GM19438 (cell line): Measurements from ENCODE around the gene AEN.
A peak's percentile ranks its signal among the peaks of the same experiment; 100 is the strongest.

ENCODE experiments used
- ATAC-seq: cut with Tn5 transposase; IDR thresholded peaks from one replicate; pipeline ENCODE4 v1.9.1; 2021; ENCODE audit warnings: low read depth; ENCODE audit not compliant: unreplicated experiment

AEN gene

DNA sequence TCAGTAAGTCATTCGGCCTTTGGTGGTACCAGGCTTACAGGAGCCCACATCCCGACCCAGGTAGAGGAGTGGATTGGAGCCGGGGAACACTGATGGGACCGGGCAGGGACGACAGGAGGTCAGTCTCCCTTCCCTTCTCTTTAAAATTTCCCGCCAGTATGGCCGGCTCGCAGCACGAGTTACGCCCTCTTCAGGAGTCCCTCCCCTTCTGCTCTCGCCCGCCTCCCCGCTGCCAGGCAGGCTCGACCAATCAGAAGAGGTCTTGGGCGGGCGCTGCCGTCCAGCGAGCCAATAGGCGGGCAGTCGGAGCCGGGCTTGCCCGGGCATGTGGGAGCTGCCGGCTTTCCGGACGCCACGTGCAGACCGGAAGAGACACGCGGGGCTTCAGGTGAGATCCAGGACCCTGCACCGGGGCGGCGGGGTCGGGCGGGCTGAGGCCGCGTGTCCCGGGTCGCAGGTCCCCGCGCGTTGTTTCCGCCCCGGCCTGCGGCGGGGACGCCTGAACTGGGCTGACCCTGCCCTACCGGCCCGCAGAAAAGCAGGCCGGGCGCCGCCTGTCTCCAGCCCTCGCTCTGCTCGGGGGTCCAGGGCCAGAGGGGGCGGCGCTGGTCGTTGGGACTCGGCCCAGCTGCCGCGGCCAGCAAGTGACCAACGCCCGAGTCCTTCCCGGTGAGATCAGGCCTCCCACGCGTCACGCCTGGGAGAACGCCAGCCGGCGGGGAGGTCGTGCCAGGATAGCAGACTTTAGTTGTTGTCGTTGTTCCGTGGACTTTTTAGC is at the start of gene AEN:
Gene AEN, plus strand, starts transcription at position 346 of the 778 bp plus-strand sequence. CDS start 4,870 bp downstream, outside the sequence.
- ATAC-seq, result peak; percentile 91

GRCh38 chr15:88571852-88572259 is 49.3 kb upstream of the AEN start:
- ATAC-seq, result no peak

- ATAC-seq, result no peak
These were observed 47.1 kb upstream of the AEN start for GRCh38 chr15:88574077-88574476.

DNA sequence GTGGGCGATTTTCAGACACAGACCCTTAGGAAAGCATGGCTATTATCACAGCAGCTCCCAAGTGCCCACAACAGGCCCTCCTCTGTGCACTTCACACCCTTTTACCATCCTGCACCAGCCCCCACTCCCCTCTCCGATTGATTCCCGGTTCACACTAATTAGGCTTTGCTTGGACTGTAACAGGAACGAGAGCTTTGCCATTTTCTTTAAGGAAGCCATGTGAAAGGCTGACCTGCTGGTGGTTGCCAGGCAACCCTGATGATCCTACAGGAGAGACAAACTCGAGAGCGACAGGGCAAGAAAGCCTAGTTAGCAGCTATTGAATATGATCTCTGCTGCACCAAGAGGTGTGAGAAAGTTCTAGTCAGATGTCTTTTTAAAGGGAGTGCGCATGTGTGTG is 46.5 kb upstream of the AEN start:
- ATAC-seq, result no peak

DNA sequence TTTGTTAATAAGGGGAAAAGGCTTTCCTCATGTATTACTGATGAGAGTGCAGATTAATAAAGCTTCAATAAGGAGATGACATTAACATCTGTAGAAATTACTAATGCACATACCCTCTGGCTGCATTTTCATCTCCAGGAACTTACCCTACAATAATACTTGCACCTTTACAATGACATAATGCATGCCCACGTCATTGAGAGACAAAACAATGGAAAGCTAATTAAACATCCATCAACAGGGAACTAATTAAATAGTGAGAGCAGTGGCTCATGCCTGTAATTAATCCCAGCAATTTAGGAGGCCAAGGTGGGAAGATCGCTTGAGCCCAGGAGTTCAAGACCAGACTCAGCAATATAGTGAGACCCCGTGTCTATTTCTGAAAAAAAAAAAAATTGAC is 41.8 kb upstream of the AEN start:
- no peak for ATAC-seq

GRCh38 chr15:88580532-88580931 is 40.6 kb upstream of the AEN start:
- no peak for ATAC-seq

DNA sequence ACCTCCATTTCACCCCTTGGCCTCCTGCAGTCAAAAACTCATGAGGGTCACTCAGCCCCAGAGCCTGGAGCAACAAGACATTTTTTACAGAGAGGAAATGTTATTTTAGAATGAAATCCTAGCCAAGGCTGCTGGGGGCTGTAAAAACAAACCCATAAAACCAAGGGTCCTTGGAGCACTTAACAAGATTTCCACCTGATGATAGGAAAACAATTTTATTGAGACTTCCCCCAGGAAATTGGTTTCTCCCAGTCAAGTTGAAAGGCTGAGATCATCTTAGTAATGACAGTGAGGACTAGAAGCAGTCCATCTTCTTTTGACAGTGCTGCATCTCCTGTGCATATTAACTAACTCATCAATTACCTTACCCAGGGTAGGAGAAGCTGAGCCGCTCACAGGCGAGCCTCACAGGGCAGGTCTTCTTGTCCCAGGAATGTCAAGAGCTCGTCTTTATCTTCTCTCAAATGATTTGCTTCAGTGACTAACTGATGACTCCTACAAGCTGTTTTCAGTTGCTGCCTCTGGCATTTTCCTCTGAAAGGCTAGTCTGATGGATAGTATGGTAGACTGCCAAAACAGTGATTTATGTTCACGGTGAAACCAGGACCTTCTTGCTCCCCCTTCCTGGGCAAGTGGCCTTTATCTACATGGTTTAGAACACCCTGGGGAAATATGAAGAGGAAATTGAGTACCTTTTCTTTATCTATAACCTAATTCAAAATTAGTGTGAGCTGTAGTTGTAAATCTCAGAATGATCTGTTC is 34.6 kb upstream of the AEN start:
- no peak for ATAC-seq

- ATAC-seq, result no peak
These were observed 30.4 kb upstream of the AEN start for GRCh38 chr15:88590759-88591158.

DNA sequence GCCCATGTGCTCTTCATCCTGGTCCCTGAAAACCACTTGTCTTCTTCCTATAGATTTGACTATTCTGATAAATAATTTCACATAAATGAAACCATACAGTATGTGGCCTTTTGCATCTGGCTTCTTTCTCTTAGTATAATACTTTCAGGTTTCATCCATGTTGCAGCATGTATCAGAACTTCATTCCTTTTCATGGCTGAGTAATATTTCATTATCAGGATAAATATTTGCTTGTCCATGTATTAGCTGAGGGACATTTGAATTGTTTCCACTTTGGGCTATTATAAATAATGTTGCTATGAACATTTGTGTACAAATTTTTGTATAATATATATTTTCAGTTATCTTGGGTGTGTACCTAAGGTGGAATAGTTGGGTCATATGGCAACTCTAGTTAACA is 29.8 kb upstream of the AEN start:
- no peak for ATAC-seq

DNA sequence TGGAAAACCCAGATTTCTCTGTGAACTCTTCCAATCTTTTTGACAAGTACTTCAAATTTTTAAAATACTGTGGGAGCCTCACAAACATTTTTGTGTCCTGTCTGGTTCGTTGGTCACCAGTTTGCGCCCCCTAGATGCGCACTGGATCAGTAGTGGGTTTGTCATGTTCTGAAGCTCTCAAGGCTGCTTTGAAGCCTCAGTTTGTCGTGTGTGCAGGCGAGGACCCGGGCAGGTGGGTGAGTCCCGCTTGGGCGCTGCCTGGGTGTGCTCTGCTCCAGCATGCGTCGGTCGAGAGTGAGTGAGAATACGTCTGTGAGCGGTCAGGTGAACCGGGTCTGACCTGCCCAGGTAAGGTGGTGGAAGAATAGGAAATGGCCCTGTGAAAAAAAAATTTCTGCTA is 17.3 kb upstream of the AEN start:
- no peak for ATAC-seq

DNA sequence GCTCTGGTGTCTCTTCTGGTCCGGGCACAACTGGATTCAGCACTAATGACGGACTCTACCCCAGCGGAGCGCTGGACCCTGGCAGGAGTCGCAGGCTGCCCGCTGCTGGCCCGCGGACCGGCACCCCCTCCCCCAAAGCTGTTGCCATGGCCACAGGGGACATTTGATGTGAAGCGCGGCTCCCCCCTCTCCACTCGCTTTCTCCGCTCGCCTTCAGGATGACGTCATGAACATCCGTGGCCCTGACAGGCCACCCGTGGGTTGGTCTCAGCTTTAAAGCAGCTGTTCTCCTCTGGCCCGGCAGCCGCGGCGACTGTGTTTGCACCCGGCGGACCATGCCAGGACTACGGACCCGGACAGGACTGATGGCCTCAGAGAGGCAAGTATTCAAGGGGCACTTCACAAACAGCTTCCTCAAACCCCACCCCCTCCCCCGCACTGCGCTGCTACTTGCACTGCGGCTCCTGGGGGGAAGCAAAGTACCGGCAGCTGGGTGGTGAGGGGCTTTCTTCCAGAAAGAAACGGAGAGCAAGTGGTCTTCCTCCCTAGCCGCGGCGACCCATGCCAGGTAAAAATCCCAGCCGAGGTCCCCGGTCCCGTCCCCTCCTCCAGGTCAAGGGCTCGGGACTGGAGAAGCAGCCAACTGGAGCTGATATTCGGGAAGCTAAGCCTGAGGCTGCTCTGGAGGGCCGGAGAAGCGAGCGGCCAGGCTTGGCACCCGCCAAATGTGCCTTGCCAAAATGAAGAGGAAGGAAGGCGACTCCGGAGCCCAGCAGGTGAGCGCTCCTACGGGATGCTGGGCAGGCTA is 16.6 kb upstream of the AEN start:
- ATAC-seq, result no peak

DNA sequence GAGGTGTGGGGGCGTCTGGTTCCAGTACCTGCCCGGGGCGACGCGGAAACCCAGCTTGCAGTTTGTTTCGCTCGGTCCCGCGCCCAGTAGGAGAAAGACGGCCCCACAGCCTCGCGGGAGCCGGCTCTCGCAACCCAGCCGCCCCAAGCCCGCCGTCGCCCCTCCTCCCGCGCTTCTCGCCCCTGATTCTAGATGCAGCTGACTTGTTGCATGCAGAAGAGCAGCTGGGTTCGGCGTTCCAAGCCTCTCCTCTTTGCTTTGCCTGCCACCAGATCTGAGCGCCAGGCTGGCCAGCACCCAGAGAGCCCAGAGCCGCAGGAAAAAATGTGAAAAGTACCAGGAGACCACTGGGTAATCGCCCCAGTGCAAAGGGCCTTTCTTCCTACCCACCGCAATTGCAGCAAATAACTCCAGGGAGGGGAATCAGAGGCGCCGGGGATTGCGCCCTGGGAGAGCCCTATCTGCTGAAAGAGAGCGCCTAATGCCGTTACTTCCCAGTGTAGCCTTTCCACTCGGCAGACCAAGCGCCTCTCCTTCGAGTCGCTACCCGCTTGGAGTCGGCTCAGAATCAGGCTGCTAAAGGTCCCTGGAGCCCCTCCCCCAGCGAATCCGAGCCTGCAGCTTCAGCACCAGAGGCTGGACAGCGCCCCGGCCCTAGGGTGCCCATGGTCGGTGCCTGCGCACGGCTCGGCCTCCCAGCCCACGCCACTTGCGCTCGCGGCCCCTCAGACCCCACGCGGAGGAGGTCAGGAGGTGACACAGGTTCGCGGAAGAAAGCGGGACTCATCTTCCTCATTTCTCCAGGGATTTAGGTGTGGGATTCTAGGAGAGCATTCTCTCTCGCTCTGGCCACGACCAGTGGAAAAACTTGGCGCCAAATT is 15.7 kb upstream of the AEN start:
- ATAC-seq, result no peak

GRCh38 chr15:88606070-88606794 is 14.9 kb upstream of the AEN start:
- no peak for ATAC-seq

DNA sequence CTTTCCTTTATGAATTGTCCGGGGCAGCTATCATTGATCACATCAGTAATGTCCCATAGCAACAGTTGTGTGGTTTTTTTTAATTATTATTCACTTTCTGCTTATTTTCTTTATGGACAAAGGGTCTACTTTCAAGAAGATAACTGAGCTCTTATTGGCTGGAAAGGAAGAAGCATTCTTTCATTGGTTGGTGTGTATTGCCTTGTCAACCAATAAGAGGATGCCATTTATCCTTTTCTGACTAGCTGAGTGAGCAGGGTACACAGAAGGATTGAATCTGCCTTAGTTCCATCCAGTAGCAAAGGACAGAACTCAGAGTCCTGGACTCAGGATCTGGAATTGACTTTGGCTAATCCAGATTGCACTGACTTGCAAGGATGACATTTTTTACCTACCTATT is 13.2 kb upstream of the AEN start:
- ATAC-seq, result no peak

DNA sequence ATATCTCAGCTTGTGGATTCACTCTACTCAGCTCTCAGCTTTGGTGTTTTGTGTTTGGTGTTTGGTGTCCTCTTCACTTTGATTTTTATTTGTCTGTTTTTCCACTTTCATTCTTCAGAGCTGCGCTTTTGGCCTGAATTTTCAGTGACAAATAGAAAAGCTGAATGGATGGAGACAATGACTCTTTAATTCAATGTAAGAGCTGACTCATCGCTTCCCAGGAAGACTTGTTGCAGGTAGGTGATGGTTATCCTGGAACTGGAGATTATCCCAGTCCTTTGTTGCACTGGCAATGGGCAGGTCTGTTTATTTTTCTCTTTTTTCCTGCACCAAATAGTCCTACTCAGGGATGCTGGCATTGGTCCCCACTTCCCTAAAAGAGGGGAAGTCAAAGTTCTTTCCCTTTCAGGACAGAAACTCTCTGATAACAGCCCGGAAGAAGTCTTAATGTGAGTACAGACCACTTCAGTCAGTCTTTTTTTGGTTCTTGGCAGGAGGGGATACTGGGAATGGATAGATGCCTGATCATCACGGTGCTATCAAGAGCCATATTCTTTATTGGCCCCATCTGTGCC is 12.4 kb upstream of the AEN start:
- no peak for ATAC-seq

DNA sequence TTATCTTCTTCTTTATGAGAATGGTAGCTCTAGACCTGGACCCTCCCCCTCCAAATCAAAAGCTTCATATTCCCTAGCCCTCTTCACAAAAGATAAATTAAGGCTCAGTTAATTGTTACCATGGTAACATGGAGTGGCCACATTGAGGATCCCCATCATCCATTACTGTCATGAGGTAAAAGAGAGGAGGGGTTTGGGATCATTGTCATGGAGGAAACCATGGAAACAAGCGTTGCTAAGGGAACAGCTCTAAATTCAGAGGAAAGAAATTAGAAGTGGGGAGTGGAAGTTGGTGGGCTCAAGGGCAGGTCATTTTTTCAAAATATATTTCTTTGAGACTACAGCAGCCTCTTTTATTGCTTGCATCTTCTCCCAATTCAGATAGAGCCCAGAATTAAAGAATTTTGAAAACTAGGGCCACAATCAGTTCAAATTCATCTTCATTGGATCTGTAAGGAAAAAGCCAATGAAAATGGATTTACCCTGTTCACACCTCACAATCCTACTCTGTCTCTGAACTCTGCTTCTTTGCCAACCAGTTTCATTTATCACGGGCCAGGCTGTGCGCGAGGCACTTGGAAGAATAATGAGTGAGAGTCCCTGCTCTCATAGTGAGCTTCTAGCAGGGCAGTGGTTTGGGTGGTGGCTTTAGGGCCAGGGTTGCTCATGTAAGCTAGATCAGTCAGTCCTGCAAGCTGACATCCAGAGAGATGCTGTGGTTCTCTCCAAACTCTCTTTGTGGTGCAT is 11.6 kb upstream of the AEN start:
- ATAC-seq, result no peak

DNA sequence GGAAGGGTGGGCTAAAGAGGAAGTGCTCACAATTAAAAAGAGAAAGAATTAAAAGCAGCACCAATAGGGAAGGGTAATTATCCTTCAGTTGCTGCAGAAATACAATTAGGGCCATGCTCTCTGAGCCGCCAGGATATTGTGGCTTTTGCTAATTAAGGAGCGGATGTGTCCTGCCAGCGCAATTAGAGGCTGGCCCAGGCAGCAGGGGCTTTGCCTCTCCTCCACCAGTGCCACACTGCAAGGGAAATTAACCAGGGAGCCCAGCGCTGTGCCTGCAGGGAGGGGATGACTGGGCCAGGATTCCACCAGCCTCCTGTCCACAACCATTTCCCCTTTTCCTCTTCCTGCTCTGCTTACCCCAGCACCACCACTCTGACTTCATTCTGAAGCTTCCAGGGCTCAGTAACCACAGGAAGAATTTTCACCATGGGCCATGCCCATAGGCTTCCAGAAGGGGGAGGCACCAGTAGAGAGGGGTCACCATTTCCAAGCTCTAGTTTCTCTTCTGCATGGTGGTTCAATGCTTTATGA is 10.4 kb upstream of the AEN start:
- no peak for ATAC-seq

GRCh38 chr15:88612186-88612796 is 8.8 kb upstream of the AEN start:
- no peak for ATAC-seq
